Stimulated activated naive CD4-positive, alpha-beta T cell treated with Interleukin-2 at 50 U/mL for 16 hours (primary cell): ENCODE data around the gene WDR90.
A peak's percentile ranks its signal among the peaks of the same experiment; 100 is the strongest.

ENCODE experiments used
- DNase-seq: peaks from one replicate; lab custom pipeline; 2025; lab: John Stamatoyannopoulos, UW

WDR90 gene

GRCh38 chr16:638836-639235, 10.3 kb upstream of the WDR90 start:
- DNase-seq, result no peak

GRCh38 chr16:640614-641013, 8.6 kb upstream of the WDR90 start:
- DNase-seq, result no peak

- peak; percentile 60 for DNase-seq
Observed at GRCh38 chr16:641326-642188, 7.6 kb upstream of the WDR90 start, which contains the start of gene MCRIP2. MCRIP2 (plus strand) TSS chr16:641828; CDS start chr16:641992, 164 bp downstream.

- DNase-seq, result no peak
Observed at GRCh38 chr16:642189-643049, 6.7 kb upstream of the WDR90 start.

- DNase-seq, result no peak
Observed at GRCh38 chr16:643050-643368, 6.2 kb upstream of the WDR90 start.

- no peak for DNase-seq
Observed at GRCh38 chr16:644556-644955, 4.6 kb upstream of the WDR90 start.

GRCh38 chr16:645852-646678, 3.1 kb upstream of the WDR90 start:
- no peak for DNase-seq

GRCh38 chr16:646679-647172, 2.4 kb upstream of the WDR90 start:
- no peak for DNase-seq

- DNase-seq, result no peak
Observed at GRCh38 chr16:647173-647902, 1.8 kb upstream of the WDR90 start.

- peak; percentile 46 for DNase-seq
Observed at GRCh38 chr16:648071-648780, 939 bp upstream of the WDR90 start.

GRCh38 chr16:649631-650030, 466 bp downstream of the WDR90 start:
- DNase-seq, result no peak

GRCh38 chr16:651844-652243, 2.7 kb downstream of the WDR90 start:
- DNase-seq, result no peak

- DNase-seq, result no peak
Observed at GRCh38 chr16:652454-653305, 3.5 kb downstream of the WDR90 start.

GRCh38 chr16:654034-654433, 4.9 kb downstream of the WDR90 start:
- no peak for DNase-seq

- DNase-seq, result no peak
Observed at GRCh38 chr16:657487-657886, 8.3 kb downstream of the WDR90 start.

GRCh38 chr16:658679-659571, 9.8 kb downstream of the WDR90 start:
- DNase-seq, result no peak

- no peak for DNase-seq
Observed at GRCh38 chr16:659618-660017, 10.5 kb downstream of the WDR90 start.

GRCh38 chr16:660132-660458, 10.9 kb downstream of the WDR90 start:
- no peak for DNase-seq
